Right lobe of liver (tissue), 6 donors: Measurements from ENCODE around the gene RSU1. TPM values are rescaled to one million over a fixed set of nuclear protein-coding genes. Genes with fewer than 3 reads are reported as not detected.

Experiments
- ATAC-seq, 4 donors: fragments of 200-7000 bp; cut with Tn5 transposase; one replicate each; pipeline ENCODE4 v1.9.1; 2020; ENCODE audit warnings: mild to moderate bottlenecking in 4 of 4, moderate library complexity in 4 of 4
- DNase-seq, 3 donors: peaks; one replicate each; pipeline ENCODE4 v3.0.0-alpha.2; 2020
- H3K27ac ChIP-seq, 3 donors: fragments of 200-600 bp; one replicate each; pipeline ENCODE4 v1.8.0; 2022
- H3K27me3 ChIP-seq, 2 donors: fragments of 200-600 bp; one replicate each; pipeline ENCODE4 v1.8.0; 2022
- H3K36me3 ChIP-seq, 4 donors: fragments of 200-600 bp; sonication (generic) in 1 of 4; one replicate each; pipeline versions ENCODE4 v1.5.1 to v1.8.0; 2017 to 2022; ENCODE audit warnings: control low read depth in 1 of 4
- H3K4me1 ChIP-seq, 4 donors: fragments of 200-600 bp; sonication (generic) in 1 of 4; one replicate each; pipeline versions ENCODE4 v1.5.1 to v1.8.0; 2017 to 2022; ENCODE audit warnings: control low read depth in 1 of 4
- H3K4me3 ChIP-seq, 3 donors: fragments of 200-600 bp; one replicate each; pipeline ENCODE4 v1.8.0; 2022
- H3K9me3 ChIP-seq, 4 donors: fragments of 200-600 bp; sonication (generic) in 1 of 4; one replicate each; pipeline versions ENCODE4 v1.5.1 to v1.8.0; 2017 to 2022; ENCODE audit warnings: control low read depth in 1 of 4
- CTCF ChIP-seq, 4 donors: fragments of 200-600 bp in 3 of 4; fragments of 450-650 bp in 1 of 4; IDR thresholded peaks; one replicate each; pipeline versions ENCODE4 v1.5.1 to v1.8.0; 2016 to 2022; ENCODE audit warnings: antibody characterized with exemption in 4 of 4, mild to moderate bottlenecking in 2 of 4
- POLR2A ChIP-seq: fragments of 450-650 bp; IDR thresholded peaks from one replicate; pipeline ENCODE4 v1.6.1; 2017; ENCODE audit warnings: antibody characterized with exemption, mild to moderate bottlenecking
- WGBS: methylation state at CpG from one replicate; pipeline ENCODE4 v1.1.6; 2018; ENCODE audit warnings: low coverage, low lambda C conversion rate; ENCODE audit not compliant: insufficient coverage; ENCODE audit errors: missing lambda C conversion rate; 5-methylcytosine and 5-hydroxymethylcytosine counted together
- intact Hi-C, 2 donors: fragments of 100-400 bp; cut with DNase I; formaldehyde crosslinking; loops; one replicate each; pipeline versions ENCODE4 v1.11.2 to v1.14.1; 2022
- total RNA-seq, 6 experiments: library from RNA; depleted of rRNA in 2 of 6; stranded (reverse); fragments of >200 nt in 2 of 6; fragmentation: NEBNext Ultra II Directional in 3 of 6; extraction: Animal tissue kit (Norgen Biotek cat#: 25700) in 3 of 6; gene quantifications; one replicate each; pipeline versions ENCODE4 v1.1.0 to v1.2.4, GENCODE V29; 2016 to 2023
- donor health status: DM: no; HTN: yes; CAD: no.
- donor health status: DM: no; HTN: no; CAD: no.
- donor health status: DM: no; HTN: no; CAD: no.
- donor health status: DM: no; HTN: yes; CAD: no.
- donor health status: DM: no; HTN: yes; CAD: no.

Gene RSU1
- total RNA-seq, 6 experiments from 2014 or later = 24.1 to 44.5 (median 28.4) TPM

DNA sequence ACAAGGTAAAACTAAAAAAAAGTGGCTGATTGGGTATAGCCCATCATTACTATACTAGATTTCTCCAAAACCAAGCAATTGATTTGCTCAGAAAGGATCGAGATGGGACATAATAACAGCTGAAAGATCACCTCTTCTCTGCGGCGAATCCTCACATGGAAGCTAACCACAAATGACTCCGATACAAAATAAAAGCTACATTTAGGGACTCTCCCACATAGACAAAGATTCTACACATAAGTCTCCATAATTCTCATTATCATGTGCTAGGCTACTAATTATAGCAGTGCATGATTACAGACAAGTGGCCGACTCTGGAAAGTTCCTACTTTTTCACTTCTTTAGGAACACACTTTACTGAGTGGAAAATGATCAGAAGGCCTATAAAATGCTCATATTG, 116.9 kb downstream of the RSU1 start:
- WGBS = 91% methylated on average over 5 of the region's 5 CpGs
- intact Hi-C loops = no loop called here
- no peak overlapping the region for H3K27ac ChIP-seq
- no peaks in the 10 kb centered on the region for H3K4me1 ChIP-seq
- ATAC-seq (no peak), DNase-seq (no peak)
- H3K4me3 ChIP-seq = no peak overlapping the region
- no peaks in the 10 kb centered on the region for H3K27me3 ChIP-seq
- no peaks in the 10 kb centered on the region for H3K36me3 ChIP-seq
- TF ChIP-seq CTCF (IDR thresholded peaks at IDR 0.05) = no peak
- TF ChIP-seq POLR2A = no peak
- H3K9me3 ChIP-seq = no peaks in the 10 kb centered on the region

- no peak overlapping the region for H3K27ac ChIP-seq
- intact Hi-C loops = no loop called here
- H3K4me3 ChIP-seq = no peak overlapping the region
- TF ChIP-seq POLR2A (no peak), CTCF (IDR thresholded peaks at IDR 0.05) (no peak)
- no peak for DNase-seq
- H3K4me1 ChIP-seq = no peaks in the 10 kb centered on the region
- no peak for ATAC-seq
- no peaks in the 10 kb centered on the region for H3K27me3 ChIP-seq
- no peaks in the 10 kb centered on the region for H3K9me3 ChIP-seq
- WGBS = 95% methylated on average over 11 of the region's 17 CpGs
- H3K36me3 ChIP-seq = no peaks in the 10 kb centered on the region
Measured at GRCh38 chr10:16699435-16700057, 117.7 kb downstream of the RSU1 start.

DNA sequence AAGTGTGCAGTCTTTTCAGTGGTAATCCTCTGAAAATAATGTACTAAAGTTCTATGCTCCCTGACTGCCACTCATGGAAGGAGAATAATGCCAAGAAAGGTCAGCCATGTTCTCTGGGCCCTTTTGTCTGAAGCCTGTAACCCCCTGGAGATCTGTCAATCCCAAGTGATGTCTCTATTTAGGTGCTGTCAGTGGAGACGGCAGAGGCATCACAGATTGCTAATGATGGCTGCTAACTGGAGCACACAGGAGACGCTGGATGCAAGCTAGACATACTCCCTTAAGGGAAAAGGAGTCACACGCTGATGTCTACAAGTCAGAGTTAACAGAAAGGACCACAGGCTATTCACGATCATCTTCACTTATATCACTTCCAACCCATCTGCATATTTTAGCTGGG, 118.8 kb downstream of the RSU1 start:
- ATAC-seq (no peak), DNase-seq (no peak)
- 85% methylated on average over 2 of the region's 4 CpGs for WGBS
- H3K9me3 ChIP-seq = no peaks in the 10 kb centered on the region
- intact Hi-C loops = no loop called here
- TF ChIP-seq POLR2A (no peak), CTCF (IDR thresholded peaks at IDR 0.05) (no peak)
- H3K27ac ChIP-seq = no peak overlapping the region
- H3K36me3 ChIP-seq = no peaks in the 10 kb centered on the region
- H3K27me3 ChIP-seq = no peaks in the 10 kb centered on the region
- H3K4me3 ChIP-seq = no peak overlapping the region
- H3K4me1 ChIP-seq = no peaks in the 10 kb centered on the region

DNA sequence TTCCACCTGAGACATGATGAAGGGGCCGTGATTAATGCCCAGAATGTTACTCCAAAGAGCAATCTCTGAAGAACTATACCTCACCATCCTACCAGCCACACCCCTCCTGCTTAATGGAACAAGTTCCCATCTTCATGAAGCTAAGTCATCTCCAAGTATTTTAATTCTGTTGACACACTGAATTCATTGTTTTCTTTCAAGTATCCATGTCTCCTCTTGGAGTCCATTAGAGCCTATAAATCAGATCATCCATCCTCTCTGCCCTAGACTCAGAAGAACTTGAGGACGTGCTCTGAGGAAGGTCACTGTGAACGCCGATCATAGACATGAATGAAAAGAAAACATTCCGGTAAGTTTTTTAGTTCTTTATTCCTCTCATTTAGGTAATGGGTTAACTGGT, 126.8 kb downstream of the RSU1 start:
- no peak overlapping the region for H3K27ac ChIP-seq
- no peaks in the 10 kb centered on the region for H3K27me3 ChIP-seq
- H3K36me3 ChIP-seq = no peaks in the 10 kb centered on the region
- no peak for ATAC-seq
- DNase-seq = no peak
- no peak overlapping the region for H3K4me3 ChIP-seq
- WGBS = 98% methylated on average over 4 of the region's 5 CpGs
- TF ChIP-seq POLR2A (no peak), CTCF (IDR thresholded peaks at IDR 0.05) (no peak)
- no peaks in the 10 kb centered on the region for H3K4me1 ChIP-seq
- intact Hi-C loops = no loop called here
- H3K9me3 ChIP-seq = no peaks in the 10 kb centered on the region

GRCh38 chr10:16689696-16690095, 127.5 kb downstream of the RSU1 start:
- H3K36me3 ChIP-seq = no peaks in the 10 kb centered on the region
- H3K4me1 ChIP-seq = no peaks in the 10 kb centered on the region
- H3K4me3 ChIP-seq = no peak overlapping the region
- ATAC-seq (no peak), DNase-seq (no peak)
- no peak for TF ChIP-seq CTCF (IDR thresholded peaks at IDR 0.05)
- TF ChIP-seq POLR2A = no peak
- H3K9me3 ChIP-seq = no peaks in the 10 kb centered on the region
- no peak overlapping the region for H3K27ac ChIP-seq
- no peaks in the 10 kb centered on the region for H3K27me3 ChIP-seq
- 84% methylated on average over 5 of the region's 5 CpGs for WGBS
- intact Hi-C loops = no loop called here
